ENCODE measurements around the gene ZNF865.

Gene ZNF865

GRCh38 chr19:55588738-55589137 is 16.7 kb upstream of the ZNF865 start:
- no peak for DNase-seq

GRCh38 chr19:55590109-55590508 is 15.3 kb upstream of the ZNF865 start:
- DNase-seq: no peak

- no peak for DNase-seq
These were observed 14.8 kb upstream of the ZNF865 start for GRCh38 chr19:55590617-55591016.

- no peak for DNase-seq
These were observed 13.9 kb upstream of the ZNF865 start for GRCh38 chr19:55591555-55591954.

DNA sequence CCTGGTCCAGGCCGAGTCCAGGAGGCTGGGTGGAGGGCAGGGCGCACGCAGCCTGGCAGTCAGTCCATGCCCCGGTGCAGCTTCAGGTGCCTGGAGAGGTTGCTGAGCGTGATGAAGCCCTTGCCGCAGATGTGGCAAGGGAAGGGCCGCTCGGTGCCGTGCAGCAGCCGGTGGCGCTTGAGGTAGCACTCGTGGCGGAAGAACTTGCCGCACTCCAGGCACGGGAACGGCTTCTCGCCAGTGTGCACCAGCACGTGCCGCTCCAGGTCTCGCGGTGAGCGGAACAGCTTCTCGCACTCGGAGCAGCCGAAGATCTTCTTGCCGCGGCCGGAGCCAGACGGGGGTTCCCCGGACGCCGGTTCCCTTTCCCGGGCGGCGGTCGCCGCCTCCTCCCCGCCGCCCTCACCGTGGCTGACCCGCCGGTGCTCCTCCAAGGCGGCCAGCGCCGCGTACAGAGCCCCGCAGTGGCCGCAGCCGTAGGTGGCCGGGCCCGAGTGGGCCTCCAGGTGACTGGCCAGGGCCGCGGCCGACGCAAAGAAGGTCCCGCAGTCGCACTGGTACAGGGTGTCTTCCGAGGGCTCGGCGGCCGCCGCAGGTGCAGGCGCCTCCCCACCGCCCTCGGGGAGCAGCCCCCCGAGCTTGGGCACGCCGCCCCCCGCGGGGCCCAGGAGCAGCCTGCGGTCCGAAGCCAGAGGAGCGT is 12.9 kb upstream of the ZNF865 start:
- DNase-seq: no peak

DNA sequence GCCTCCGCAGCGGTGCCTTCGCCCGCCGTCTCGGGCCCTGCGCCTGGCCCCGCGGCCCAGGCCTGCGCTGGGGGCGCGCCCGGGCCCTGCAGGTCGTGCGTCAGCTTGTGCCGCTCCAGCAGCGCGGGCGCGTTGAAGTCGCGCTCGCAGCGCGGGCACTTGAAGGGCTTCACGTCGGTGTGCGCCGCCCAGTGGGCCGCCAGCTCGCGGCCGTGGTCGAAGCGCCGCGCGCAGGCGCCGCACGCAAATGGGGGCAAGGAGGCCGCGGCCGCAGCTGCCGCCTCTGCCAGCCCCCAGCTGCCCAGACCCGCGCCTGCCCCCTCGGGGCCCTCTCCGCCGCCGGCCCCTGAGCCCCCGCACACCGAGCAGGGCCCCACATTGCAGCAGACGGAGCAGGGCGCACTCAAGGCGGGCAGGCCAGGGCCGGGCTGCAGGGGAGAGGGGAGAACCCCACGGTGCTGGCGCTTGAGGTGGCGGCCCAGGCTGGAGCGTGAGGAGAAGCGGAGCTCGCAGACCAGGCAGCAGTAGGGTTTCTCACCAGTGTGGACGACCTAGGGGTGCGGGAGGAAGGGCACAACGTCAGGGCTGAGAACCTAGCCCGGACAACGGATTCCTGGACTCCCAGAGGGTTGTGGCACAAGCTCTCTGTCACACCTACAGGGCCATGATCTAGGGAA is 12.2 kb upstream of the ZNF865 start:
- no peak for DNase-seq

- no peak for DNase-seq
These were observed 10.4 kb upstream of the ZNF865 start for GRCh38 chr19:55594996-55595545.

- DNase-seq: no peak
These were observed 9.1 kb upstream of the ZNF865 start for GRCh38 chr19:55596304-55596703.

GRCh38 chr19:55597501-55597921 is 7.9 kb upstream of the ZNF865 start:
- DNase-seq: no peak

DNA sequence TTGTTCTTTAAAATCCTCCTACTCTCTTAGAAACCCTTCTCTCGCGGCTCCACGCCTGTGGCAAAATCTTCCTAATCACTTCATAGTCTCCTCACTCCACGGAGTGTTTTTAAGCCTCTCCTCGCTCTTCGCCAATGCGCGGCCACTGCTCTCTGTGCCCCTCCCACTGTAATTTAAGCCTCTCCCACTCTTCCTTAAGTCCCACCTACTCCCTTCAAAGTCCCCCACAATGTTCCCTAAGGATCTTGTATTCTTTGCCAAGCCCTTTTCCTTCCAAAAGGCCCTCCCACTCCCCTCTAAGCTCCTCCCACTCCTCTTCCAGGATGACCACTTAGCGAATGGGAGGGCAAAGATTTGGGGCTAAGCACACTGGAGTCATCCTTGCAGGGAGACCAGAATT is 7.4 kb upstream of the ZNF865 start:
- no peak for DNase-seq

DNA sequence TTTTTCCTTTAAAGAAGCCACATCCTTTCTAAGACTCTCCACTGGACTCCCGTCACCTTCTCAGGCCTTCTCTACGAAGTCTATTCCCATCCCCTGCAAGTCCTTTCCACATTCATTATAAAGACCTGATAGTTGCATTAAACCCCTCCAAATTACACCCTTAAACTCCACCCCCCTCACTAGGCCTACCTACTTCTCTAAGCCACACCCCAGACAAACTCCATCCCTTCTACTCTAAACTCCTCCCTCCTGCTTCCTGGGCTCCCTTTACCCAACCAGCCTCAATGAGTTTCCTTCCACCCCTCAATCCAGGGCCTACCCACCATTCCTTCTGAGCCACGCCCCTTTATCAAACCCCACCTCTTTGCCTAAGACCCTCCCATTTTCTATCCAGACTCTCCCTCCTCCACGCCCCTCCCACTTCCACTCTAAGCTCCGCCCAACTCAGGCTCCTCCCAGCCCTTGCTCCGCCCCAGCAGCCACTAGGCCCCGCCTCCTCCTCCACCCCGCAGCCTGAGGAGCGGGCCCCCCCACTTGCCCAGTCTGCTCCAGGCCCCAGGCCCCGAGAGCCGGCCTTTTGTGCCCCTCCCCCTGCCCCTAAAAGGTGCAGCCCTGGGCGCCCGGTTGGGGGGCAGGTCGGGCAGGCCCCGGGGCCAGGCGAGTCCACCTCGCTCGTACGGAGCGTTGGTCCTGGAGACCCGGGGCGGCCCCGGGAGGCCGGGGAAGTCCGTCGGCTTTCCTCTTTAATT is 6.6 kb upstream of the ZNF865 start:
- peak; percentile 93 to 100 for DNase-seq

- peak; percentile 98 to 99 for DNase-seq
These were observed 6.0 kb upstream of the ZNF865 start, which contains the start of gene FIZ1 for GRCh38 chr19:55599468-55599841. Gene FIZ1 (minus strand): TSS chr19:55599517. CDS start chr19:55597865, 1,652 bp downstream.

GRCh38 chr19:55599842-55600661 is 5.4 kb upstream of the ZNF865 start, which contains the start of gene ZNF524:
Gene ZNF524 (plus strand): TSS chr19:55600288. CDS start chr19:55602113, 1,825 bp downstream.
- DNase-seq: peak; percentile 78 to 80

DNA sequence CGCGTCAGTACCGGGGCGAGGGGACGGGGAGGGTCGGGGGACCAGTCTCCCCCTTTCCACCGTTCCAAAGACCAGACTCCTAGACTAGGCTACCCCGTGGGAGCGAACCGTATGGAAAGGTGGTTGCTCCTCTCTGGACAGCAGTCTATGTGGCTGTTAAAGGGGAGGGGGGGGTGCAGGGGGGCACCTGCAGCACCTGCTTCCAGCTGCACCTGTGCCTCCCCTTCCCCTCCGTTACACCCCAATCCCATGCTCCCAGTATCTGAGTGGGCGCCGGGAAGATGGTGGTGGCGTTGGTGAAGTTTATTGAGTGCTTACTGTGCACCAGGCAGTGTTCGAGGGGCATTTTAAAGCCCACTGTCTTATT is 4.8 kb upstream of the ZNF865 start:
- DNase-seq: no peak

GRCh38 chr19:55601084-55601483 is 4.4 kb upstream of the ZNF865 start:
- no peak for DNase-seq

DNA sequence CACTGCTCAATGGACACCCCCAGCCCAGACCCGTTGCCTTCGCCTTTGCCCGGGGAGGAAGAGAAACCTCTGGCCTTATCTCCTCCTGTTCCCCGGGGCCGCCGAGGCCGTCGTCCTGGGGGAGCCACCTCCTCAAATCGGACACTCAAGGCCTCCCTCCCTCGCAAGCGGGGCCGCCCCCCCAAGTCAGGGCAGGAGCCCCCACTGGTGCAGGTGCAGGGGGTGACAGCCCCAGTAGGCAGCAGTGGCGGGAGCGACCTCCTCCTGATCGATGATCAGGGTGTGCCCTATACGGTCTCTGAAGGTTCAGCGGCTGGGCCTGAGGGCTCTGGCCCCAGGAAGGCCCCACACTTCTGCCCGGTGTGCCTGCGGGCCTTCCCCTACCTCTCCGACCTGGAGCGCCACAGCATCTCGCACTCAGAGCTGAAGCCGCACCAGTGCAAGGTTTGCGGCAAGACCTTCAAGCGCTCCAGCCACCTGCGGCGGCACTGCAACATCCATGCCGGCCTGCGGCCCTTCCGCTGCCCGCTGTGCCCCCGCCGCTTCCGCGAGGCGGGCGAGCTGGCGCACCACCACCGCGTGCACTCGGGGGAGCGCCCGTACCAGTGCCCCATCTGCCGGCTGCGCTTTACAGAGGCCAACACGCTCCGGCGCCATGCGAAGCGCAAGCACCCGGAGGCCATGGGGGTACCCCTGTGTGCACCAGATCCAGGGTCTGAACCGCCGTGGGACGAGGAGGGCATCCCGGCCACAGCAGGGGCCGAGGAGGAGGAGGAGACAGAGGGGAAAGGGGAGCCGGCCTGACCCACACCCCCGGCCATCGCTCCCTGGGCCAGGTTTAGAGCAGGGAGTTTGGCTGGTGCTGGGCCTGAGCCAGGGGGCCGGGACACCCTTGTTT is 3.1 kb upstream of the ZNF865 start:
- no peak for DNase-seq

GRCh38 chr19:55603115-55603514 is 2.3 kb upstream of the ZNF865 start:
- DNase-seq: no peak

DNA sequence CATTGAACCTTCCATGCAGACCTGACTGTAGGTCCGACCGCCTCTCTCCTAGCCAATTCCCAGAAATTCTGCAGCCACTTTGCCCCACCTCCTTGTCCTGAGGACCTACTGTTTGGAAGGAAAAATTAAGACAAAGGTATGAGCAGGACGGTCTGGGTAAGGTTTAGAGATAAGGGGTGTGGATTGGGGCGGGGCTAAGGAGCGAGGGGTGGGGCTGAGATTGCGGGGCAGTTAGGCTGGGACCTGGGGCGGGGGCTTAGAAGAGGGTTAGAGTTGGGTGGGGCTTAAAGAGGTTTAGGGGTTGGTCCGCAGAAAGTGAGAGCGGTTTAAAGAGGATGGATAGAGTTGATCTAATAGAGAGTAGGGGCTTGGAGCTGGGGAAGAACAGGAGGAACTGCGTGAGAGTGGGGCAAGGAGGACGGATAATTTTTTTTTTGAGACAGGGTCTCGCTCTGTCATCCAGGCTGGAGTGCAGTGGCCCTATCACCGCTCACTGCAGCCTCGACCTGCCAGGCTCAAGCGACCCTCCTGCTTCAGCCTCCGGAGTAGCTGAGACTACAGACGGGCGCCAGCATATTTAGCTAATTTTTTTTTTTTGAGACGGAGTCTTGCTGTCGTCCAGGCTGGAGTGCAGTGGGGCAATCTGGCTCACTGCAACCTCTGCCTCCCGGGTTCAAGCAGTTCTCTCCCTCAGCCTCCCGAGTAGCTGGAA is 1.7 kb upstream of the ZNF865 start:
- no peak for DNase-seq

- peak; percentile 97 to 98 for DNase-seq
These were observed 225 bp upstream of the ZNF865 start for GRCh38 chr19:55605207-55605636.

GRCh38 chr19:55606471-55606787 is 982 bp downstream of the ZNF865 start:
- no peak for DNase-seq

GRCh38 chr19:55606817-55607216 is 1.4 kb downstream of the ZNF865 start:
- DNase-seq: no peak

Data from inflammatory macrophage treated with lipopolysaccharide for 1 hour (primary cell).